Left lung (tissue), 10 donors: ENCODE data around the gene UNC5C. TPM values are rescaled to one million over a fixed set of nuclear protein-coding genes. Genes with fewer than 3 reads are reported as not detected.

Source experiments
- ATAC-seq: fragments of 200-7000 bp; cut with Tn5 transposase; one replicate; pipeline ENCODE4 v1.9.1; 2020; ENCODE audit warnings: moderate library complexity
- DNase-seq, 4 donors: peaks; one replicate each; pipeline ENCODE4 v3.0.0-alpha.2; 2013 to 2020
- H3K27ac ChIP-seq, 2 donors: fragments of 200-600 bp; sonication (generic) in 1 of 2; one replicate each; pipeline versions ENCODE4 v1.5.0 to v1.8.0; 2020 to 2021
- H3K27me3 ChIP-seq, 2 donors: fragments of 200-600 bp; sonication (generic) in 1 of 2; one replicate each; pipeline versions ENCODE4 v1.5.0 to v1.8.0; 2020 to 2021
- H3K36me3 ChIP-seq, 2 donors: fragments of 200-600 bp; sonication (generic) in 1 of 2; one replicate each; pipeline versions ENCODE4 v1.5.0 to v1.8.0; 2020 to 2021
- H3K4me1 ChIP-seq, 2 donors: fragments of 200-600 bp; one replicate each; pipeline ENCODE4 v1.8.0; 2021
- H3K4me3 ChIP-seq, 2 donors: fragments of 200-600 bp; sonication (generic) in 1 of 2; one replicate each; pipeline versions ENCODE4 v1.5.0 to v1.8.0; 2020 to 2021; ENCODE audit warnings: mild to moderate bottlenecking in 1 of 2
- H3K9me3 ChIP-seq, 2 donors: fragments of 200-600 bp; sonication (generic) in 1 of 2; one replicate each; pipeline versions ENCODE4 v1.5.0 to v1.8.0; 2020 to 2021
- CTCF ChIP-seq, 2 donors: fragments of 200-600 bp; sonication (generic) in 1 of 2; IDR thresholded peaks; one replicate each; pipeline versions ENCODE4 v1.5.0 to v1.8.0; 2021; ENCODE audit warnings: antibody characterized with exemption in 2 of 2
- intact Hi-C, 2 donors: fragments of 100-400 bp; cut with DNase I; formaldehyde crosslinking; loops; one replicate each; pipeline versions ENCODE4 v1.11.2 to v1.14.2; 2022
- polyA plus RNA-seq, 6 donors: library from polyadenylated mRNA; unstranded; fragments of 120-200 nt; gene quantifications; one replicate each; pipeline ENCODE4 v1.2.1, GENCODE V29; 2013; ENCODE audit not compliant: insufficient read length in 6 of 6
- total RNA-seq, 2 donors: library from RNA; stranded (reverse); fragmentation: NEBNext Ultra II Directional; extraction: Animal tissue kit (Norgen Biotek cat#: 25700); gene quantifications; one replicate each; pipeline ENCODE4 v1.2.1, GENCODE V29; 2021
- donor health status: DM: no; HTN: yes; CAD: no.
- donor health status: DM: no; HTN: no; CAD: no.

Gene UNC5C
- total and polyA plus RNA-seq, 8 donors, result 9.0 to 49.5 (median 40.5) TPM

DNA sequence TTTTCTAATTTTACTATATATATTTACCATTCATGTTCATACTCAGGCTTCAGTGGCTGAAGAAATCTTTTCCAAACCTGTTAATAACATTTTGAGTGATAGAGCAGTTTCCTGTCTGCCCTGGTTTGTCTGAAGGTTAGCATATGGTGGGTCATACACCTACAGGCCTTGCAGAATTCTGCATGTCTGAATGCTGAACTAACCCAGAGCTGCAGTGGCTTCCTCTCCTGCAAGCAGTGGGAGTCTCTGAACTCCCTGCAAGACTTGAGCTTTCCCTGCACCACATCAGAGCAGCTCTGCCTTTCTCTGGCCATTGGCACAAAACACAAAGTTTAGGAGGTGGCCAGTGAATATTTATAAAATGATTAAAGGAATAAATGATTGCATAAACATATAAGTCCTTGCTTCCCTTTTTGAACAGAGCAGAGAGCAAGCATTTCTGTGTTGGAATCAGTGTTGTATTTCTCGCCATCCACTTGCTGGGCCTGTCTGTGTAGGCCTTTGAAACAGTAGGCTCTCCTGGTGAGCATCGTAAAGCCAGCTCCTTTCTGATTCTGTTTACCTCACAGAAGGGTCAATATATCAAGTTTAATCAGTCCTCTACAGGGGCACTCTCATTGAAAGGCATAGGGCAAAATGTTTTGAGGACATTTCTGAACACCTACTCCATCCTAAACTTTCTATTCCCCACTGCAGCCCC is 15.0 kb upstream of the UNC5C start:
- ATAC-seq (no peak), DNase-seq (no peak)
- no peaks in the 10 kb centered on the region for H3K4me1 ChIP-seq
- H3K4me3 ChIP-seq, result no peak overlapping the region
- H3K27ac ChIP-seq, result no peak overlapping the region
- no peaks in the 10 kb centered on the region for H3K9me3 ChIP-seq
- no peaks in the 10 kb centered on the region for H3K36me3 ChIP-seq
- no peak for TF ChIP-seq CTCF (IDR thresholded peaks at IDR 0.05)
- no peaks in the 10 kb centered on the region for H3K27me3 ChIP-seq
- intact Hi-C loops, result no loop called here

GRCh38 chr4:95560774-95561173 is 12.0 kb upstream of the UNC5C start:
- Histone ChIP-seq H3K27me3 (no peaks in the 10 kb centered on the region), H3K4me3 (no peak overlapping the region), H3K36me3 (no peaks in the 10 kb centered on the region), H3K9me3 (no peaks in the 10 kb centered on the region), H3K4me1 (no peaks in the 10 kb centered on the region), H3K27ac (no peak overlapping the region)
- intact Hi-C loops, result no loop called here
- no peak for TF ChIP-seq CTCF (IDR thresholded peaks at IDR 0.05)
- DNase-seq, result no peak
- no peak for ATAC-seq

DNA sequence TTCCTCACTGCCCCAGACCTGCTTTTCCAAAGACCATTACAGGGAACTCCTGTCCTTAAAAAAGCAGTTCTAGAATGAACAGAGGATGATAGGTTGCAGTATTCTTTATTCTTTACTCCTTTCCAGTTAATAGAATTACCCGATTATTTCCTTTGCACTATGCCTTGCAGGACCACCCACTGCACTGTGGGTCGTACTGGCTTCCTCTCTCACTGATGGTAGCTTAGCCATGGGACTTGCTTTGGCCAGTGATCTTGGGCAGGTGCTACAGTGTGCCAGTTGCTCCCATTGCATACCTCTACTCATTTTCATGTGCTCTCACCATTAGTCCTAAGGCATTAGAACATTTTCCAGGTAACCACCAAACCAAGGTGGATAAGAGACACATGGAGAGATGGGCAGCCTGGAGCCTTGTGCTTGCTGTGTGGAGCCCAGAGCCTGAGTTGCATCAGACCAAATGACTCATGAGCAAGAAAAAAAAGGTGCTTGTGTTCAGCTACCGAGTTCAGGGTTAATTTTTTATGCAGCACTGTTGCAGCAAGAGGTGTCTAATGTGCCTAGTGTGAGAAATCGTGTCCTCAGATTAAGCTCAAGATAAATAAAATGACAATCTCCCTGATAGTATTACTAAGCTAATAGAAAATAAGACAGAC is 7.6 kb upstream of the UNC5C start:
- Histone ChIP-seq H3K36me3 (no peaks in the 10 kb centered on the region), H3K4me3 (no peak overlapping the region), H3K27me3 (peaks cover 0 to 5% of the 10 kb centered on the region in 2 donors), H3K4me1 (no peaks in the 10 kb centered on the region), H3K27ac (no peak overlapping the region), H3K9me3 (no peaks in the 10 kb centered on the region)
- TF ChIP-seq CTCF (IDR thresholded peaks at IDR 0.05), result no peak
- ATAC-seq (no peak), DNase-seq (no peak)
- intact Hi-C loops, result no loop called here

- no peak for ATAC-seq
- Histone ChIP-seq H3K36me3 (no peaks in the 10 kb centered on the region), H3K4me3 (no peak overlapping the region), H3K27ac (no peak overlapping the region), H3K4me1 (peaks cover 0 to 15% of the 10 kb centered on the region in 2 donors), H3K27me3 (peaks cover 6 to 38% of the 10 kb centered on the region in 2 donors), H3K9me3 (no peaks in the 10 kb centered on the region)
- TF ChIP-seq CTCF (IDR thresholded peaks at IDR 0.05), result no peak
- DNase-seq, result no peak
- intact Hi-C loops, result no loop called here
Observed at GRCh38 chr4:95552942-95553550, 4.3 kb upstream of the UNC5C start.

GRCh38 chr4:95551653-95552052 is 2.9 kb upstream of the UNC5C start:
- Histone ChIP-seq H3K36me3 (no peaks in the 10 kb centered on the region), H3K9me3 (no peaks in the 10 kb centered on the region), H3K4me3 (no peak overlapping the region), H3K4me1 (peaks cover 0 to 21% of the 10 kb centered on the region in 2 donors), H3K27me3 (peaks cover 10 to 52% of the 10 kb centered on the region in 2 donors), H3K27ac (no peak overlapping the region)
- ATAC-seq, result no peak
- no peak for TF ChIP-seq CTCF (IDR thresholded peaks at IDR 0.05)
- intact Hi-C loops, result no loop called here
- no peak for DNase-seq
